ENCODE results near the gene CBLIF.

CBLIF gene

GRCh38 chr11:59842316-59842715, 3.0 kb downstream of the CBLIF start:
- Histone ChIP-seq H3K9me2 (replicated peaks; ENCODE audit: insufficient read depth, low read length) (no peaks in the 10 kb centered on the region), H3K4me3 (ENCODE audit: insufficient read depth, low read length, poor library complexity, severe bottlenecking) (no peak overlapping the region), H3F3A (ENCODE audit: insufficient read depth) (no peaks in the 10 kb centered on the region), H3K79me2 (ENCODE audit: insufficient read depth, low read length) (no peaks in the 10 kb centered on the region), H3K27ac (ENCODE audit: low read depth, low read length) (no peak overlapping the region), H3K9ac (ENCODE audit: low read length) (no peak overlapping the region), H3K9me3 (ENCODE audit: insufficient read depth, low read length) (no peaks in the 10 kb centered on the region), H4K20me1 (ENCODE audit: low read depth, low read length) (no peaks in the 10 kb centered on the region), H3K4me2 (ENCODE audit: low read depth, low read length, poor library complexity, severe bottlenecking) (no peak overlapping the region), H3K36me3 (ENCODE audit: low read length) (no peaks in the 10 kb centered on the region), H3K27me3 (ENCODE audit: low read length) (no peaks in the 10 kb centered on the region), H2AFZ (ENCODE audit: low read depth, low read length, severe bottlenecking) (no peak overlapping the region)
- no peak for TF ChIP-seq CTCF (IDR thresholded peaks at IDR 0.05; ENCODE audit: insufficient read depth, low read length, poor library complexity, severe bottlenecking)
- no peak for TF ChIP-seq EZH2phosphoT487 (conservative IDR thresholded peaks at IDR 0.05; ENCODE audit: low read length)

- Histone ChIP-seq H3K9ac (ENCODE audit: low read length) (no peak overlapping the region), H3K36me3 (ENCODE audit: low read length) (no peaks in the 10 kb centered on the region), H3F3A (ENCODE audit: insufficient read depth) (no peaks in the 10 kb centered on the region), H3K4me3 (ENCODE audit: insufficient read depth, low read length, poor library complexity, severe bottlenecking) (no peak overlapping the region), H3K27ac (ENCODE audit: low read depth, low read length) (no peak overlapping the region), H3K9me3 (ENCODE audit: insufficient read depth, low read length) (no peaks in the 10 kb centered on the region), H3K9me2 (replicated peaks; ENCODE audit: insufficient read depth, low read length) (no peaks in the 10 kb centered on the region), H3K27me3 (ENCODE audit: low read length) (no peaks in the 10 kb centered on the region), H4K20me1 (ENCODE audit: low read depth, low read length) (no peaks in the 10 kb centered on the region), H3K4me2 (ENCODE audit: low read depth, low read length, poor library complexity, severe bottlenecking) (no peak overlapping the region), H3K79me2 (ENCODE audit: insufficient read depth, low read length) (no peaks in the 10 kb centered on the region), H2AFZ (ENCODE audit: low read depth, low read length, severe bottlenecking) (no peak overlapping the region)
- TF ChIP-seq CTCF (IDR thresholded peaks at IDR 0.05; ENCODE audit: insufficient read depth, low read length, poor library complexity, severe bottlenecking) (no peak), EZH2phosphoT487 (conservative IDR thresholded peaks at IDR 0.05; ENCODE audit: low read length) (no peak)
Measured at GRCh38 chr11:59841514-59841913, 3.8 kb downstream of the CBLIF start.

- no peaks in the 10 kb centered on the region for H3K9me3 ChIP-seq (ENCODE audit: insufficient read depth, low read length)
- TF ChIP-seq EZH2phosphoT487 (conservative IDR thresholded peaks at IDR 0.05; ENCODE audit: low read length): no peak
- TF ChIP-seq CTCF (IDR thresholded peaks at IDR 0.05; ENCODE audit: insufficient read depth, low read length, poor library complexity, severe bottlenecking): no peak
- H3K27me3 ChIP-seq (ENCODE audit: low read length): no peaks in the 10 kb centered on the region
- no peaks in the 10 kb centered on the region for H3K79me2 ChIP-seq (ENCODE audit: insufficient read depth, low read length)
- no peaks in the 10 kb centered on the region for H3F3A ChIP-seq (ENCODE audit: insufficient read depth)
- no peak overlapping the region for H3K27ac ChIP-seq (ENCODE audit: low read depth, low read length)
- H3K4me2 ChIP-seq (ENCODE audit: low read depth, low read length, poor library complexity, severe bottlenecking): no peak overlapping the region
- H3K9ac ChIP-seq (ENCODE audit: low read length): no peak overlapping the region
- H3K9me2 ChIP-seq (replicated peaks; ENCODE audit: insufficient read depth, low read length): no peaks in the 10 kb centered on the region
- no peaks in the 10 kb centered on the region for H4K20me1 ChIP-seq (ENCODE audit: low read depth, low read length)
- H2AFZ ChIP-seq (ENCODE audit: low read depth, low read length, severe bottlenecking): no peak overlapping the region
- no peak overlapping the region for H3K4me3 ChIP-seq (ENCODE audit: insufficient read depth, low read length, poor library complexity, severe bottlenecking)
- H3K36me3 ChIP-seq (ENCODE audit: low read length): no peaks in the 10 kb centered on the region
Measured at GRCh38 chr11:59839615-59840014, 5.7 kb downstream of the CBLIF start.
